SU-DHL-6 (cell line): ENCODE measurements around the gene LXN.

Experiments used
- EZH2phosphoT487 ChIP-seq: fragments of 200-600 bp; sonication (generic), shearing (Covaris generic); conservative IDR thresholded peaks from 2 replicates; pipeline ENCODE4 v1.6.1; 2018; ENCODE audit warnings: mild to moderate bottlenecking, antibody characterized with exemption, low read length, moderate library complexity, mixed read lengths
- TF ChIP-seq, protein P1 (sequence below): fragments of 200-600 bp; sonication (generic); IDR thresholded peaks from one replicate; pipeline ENCODE4 v1.5.1; 2017; ENCODE audit warnings: antibody characterized with exemption, mild to moderate bottlenecking, low read length, moderate library complexity; ENCODE audit not compliant: insufficient read depth, poor library complexity, severe bottlenecking

- TF ChIP-seq, protein P1, sequence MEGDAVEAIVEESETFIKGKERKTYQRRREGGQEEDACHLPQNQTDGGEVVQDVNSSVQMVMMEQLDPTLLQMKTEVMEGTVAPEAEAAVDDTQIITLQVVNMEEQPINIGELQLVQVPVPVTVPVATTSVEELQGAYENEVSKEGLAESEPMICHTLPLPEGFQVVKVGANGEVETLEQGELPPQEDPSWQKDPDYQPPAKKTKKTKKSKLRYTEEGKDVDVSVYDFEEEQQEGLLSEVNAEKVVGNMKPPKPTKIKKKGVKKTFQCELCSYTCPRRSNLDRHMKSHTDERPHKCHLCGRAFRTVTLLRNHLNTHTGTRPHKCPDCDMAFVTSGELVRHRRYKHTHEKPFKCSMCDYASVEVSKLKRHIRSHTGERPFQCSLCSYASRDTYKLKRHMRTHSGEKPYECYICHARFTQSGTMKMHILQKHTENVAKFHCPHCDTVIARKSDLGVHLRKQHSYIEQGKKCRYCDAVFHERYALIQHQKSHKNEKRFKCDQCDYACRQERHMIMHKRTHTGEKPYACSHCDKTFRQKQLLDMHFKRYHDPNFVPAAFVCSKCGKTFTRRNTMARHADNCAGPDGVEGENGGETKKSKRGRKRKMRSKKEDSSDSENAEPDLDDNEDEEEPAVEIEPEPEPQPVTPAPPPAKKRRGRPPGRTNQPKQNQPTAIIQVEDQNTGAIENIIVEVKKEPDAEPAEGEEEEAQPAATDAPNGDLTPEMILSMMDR: no peak
- TF ChIP-seq EZH2phosphoT487: no peak
Measured at GRCh38 chr3:158640646-158641045, 31.8 kb downstream of the LXN start.
